HFF-Myc (cell line): ENCODE measurements around the gene PFKP.

ENCODE experiments used
- DNase-seq: peaks from one replicate; pipeline ENCODE4 v3.0.0-alpha.2; 2011; ENCODE audit warnings: low read depth; ENCODE audit errors: extremely low read depth
- H3K4me3 ChIP-seq: replicated peaks from 2 replicates; pipeline ENCODE4 v1.5.1; 2011; ENCODE audit warnings: low read depth, mild to moderate bottlenecking, control low read depth, low read length
- TF ChIP-seq, protein P1 (sequence below): IDR thresholded peaks from 2 replicates; pipeline ENCODE4 v1.5.1; 2012; ENCODE audit warnings: mild to moderate bottlenecking, low read depth, low read length, control low read depth; ENCODE audit errors: missing control alignments

PFKP gene

DNA sequence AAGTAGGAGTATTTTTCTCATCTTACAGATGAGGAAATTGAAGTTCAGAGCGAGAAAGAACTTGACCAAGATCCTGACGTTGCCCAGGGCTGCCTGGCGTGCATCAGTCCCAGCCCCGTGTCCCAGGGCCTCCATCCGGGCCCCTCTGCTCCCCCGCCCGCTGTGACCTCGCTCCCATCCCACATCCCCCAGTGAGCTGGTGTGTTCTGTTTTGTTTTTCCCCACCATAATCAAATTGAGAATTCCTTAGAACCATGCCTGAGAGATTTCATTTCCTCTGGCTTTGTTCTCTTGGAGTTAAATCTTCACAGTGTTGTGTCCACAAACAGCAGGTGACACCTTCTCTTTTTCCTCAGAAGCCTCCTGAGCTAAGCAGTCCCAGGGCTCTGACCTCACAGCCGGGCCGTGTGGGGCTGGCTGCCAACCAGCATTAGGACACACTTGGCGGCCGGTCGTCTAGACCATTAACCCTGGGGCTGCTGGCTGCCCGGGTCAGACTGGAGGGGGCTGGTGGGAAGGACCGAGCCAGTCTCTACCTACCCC lies 44.3 kb downstream of the PFKP start:
- DNase-seq, result no peak
- TF ChIP-seq, protein P1, sequence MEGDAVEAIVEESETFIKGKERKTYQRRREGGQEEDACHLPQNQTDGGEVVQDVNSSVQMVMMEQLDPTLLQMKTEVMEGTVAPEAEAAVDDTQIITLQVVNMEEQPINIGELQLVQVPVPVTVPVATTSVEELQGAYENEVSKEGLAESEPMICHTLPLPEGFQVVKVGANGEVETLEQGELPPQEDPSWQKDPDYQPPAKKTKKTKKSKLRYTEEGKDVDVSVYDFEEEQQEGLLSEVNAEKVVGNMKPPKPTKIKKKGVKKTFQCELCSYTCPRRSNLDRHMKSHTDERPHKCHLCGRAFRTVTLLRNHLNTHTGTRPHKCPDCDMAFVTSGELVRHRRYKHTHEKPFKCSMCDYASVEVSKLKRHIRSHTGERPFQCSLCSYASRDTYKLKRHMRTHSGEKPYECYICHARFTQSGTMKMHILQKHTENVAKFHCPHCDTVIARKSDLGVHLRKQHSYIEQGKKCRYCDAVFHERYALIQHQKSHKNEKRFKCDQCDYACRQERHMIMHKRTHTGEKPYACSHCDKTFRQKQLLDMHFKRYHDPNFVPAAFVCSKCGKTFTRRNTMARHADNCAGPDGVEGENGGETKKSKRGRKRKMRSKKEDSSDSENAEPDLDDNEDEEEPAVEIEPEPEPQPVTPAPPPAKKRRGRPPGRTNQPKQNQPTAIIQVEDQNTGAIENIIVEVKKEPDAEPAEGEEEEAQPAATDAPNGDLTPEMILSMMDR, result no peak
- no peak overlapping the region for H3K4me3 ChIP-seq

DNA sequence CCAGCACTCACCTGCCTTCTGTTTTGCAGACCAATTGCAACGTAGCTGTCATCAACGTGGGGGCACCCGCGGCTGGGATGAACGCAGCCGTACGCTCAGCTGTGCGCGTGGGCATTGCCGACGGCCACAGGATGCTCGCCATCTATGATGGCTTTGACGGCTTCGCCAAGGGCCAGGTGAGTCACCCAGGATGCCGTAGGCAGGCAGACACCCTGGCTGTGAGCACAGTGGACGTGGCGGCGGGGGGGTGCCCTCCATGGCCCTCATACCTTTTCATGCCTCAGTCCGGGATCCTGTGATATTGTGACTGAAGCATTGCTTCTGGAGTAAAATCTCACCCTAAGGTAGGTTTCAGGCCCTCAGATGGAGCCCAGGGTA lies 46.0 kb downstream of the PFKP start:
- no peak overlapping the region for H3K4me3 ChIP-seq
- no peak for DNase-seq
- TF ChIP-seq, protein P1, result no peak

- TF ChIP-seq, protein P1, result no peak
- no peak for DNase-seq
- no peak overlapping the region for H3K4me3 ChIP-seq
Measured at GRCh38 chr10:3115685-3116084, 48.3 kb downstream of the PFKP start.

DNA sequence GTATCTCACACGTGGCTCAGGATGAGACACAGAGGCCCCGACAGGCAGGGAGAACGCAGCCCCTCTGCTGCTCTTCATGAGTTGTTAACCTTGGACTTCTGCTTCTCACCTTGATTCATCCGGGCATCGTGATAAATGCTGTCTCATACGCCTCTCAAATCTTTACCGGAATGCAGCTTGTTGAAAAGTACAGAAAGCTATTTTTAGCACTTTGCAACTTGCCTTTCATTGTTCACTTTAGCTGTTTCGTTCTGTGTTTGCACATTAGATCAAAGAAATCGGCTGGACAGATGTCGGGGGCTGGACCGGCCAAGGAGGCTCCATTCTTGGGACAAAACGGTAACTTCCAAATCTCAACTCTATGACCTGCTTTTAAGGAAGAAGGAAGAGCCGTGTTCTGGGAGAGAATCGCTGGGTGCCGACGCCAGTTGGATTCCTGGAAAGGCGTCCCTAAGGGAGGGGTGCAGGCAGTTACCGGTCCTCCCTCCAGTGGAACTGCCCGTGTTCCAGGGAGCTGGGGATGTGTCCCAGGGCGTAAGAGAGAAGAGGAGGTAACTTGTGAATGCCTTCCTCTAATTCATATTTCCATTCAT lies 49.3 kb downstream of the PFKP start:
- TF ChIP-seq, protein P1, result no peak
- H3K4me3 ChIP-seq, result no peak overlapping the region
- DNase-seq, result no peak

DNA sequence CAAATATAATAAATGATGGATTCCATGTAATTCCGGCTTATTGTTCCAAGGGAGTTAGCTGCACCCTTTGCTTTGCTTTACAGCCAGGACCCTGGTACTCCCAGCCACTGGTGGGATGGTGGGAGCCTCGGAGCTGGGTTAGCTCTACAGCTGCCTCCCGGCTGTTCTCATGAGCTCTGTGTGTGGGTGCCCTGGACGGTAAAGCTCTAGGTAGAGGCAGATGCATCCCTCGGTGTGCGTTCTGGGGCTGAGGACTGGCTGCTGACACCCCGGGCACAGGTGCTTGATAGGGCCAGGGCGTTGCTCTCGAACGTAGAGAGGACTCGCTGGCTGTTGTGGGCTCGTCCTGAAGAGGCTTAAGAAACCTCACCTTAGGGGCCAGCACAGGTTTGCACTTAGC lies 50.1 kb downstream of the PFKP start:
- H3K4me3 ChIP-seq, result no peak overlapping the region
- TF ChIP-seq, protein P1, result no peak
- no peak for DNase-seq

- H3K4me3 ChIP-seq, result no peak overlapping the region
- TF ChIP-seq, protein P1, result no peak
- no peak for DNase-seq
Measured at GRCh38 chr10:3118641-3119091, 51.3 kb downstream of the PFKP start.
